Measurements from ENCODE around the gene NOTCH4.

The NOTCH4 gene

GRCh38 chr6:32184084-32184640, 39.7 kb downstream of the NOTCH4 start, which contains the start of gene AGER:
AGER (minus strand) TSS chr6:32184253; CDS start chr6:32184222, 31 bp downstream.
- Histone ChIP-seq H3K27ac (ENCODE audit: extremely low read depth, low read depth, low read length) (no peak within 1 kb of the TSS), H3K36me3 (ENCODE audit: control insufficient read depth in 2 of 2, insufficient read depth in 1 of 2, low read length in 2 of 2) (peaks cover 0 to 73% of the 10 kb centered on the region in 2 experiments; a peak in 2 of 3 replicates), H3K4me1 (ENCODE audit: control insufficient read depth, insufficient read depth, low read length) (peaks cover 4% of the 10 kb centered on the region), H3K4me3 (ENCODE audit: low read depth, low read length) (no peak within 1 kb of the TSS), H3K9me3 (ENCODE audit: control insufficient read depth, insufficient read depth, low read depth, low read length) (no peaks in the 10 kb centered on the region)
- TF ChIP-seq ZNF266 (tag by site-specific recombination; IDR thresholded peaks at IDR 0.05; ENCODE audit: low read depth) (no peak), ZNF146 (tag by site-specific recombination; IDR thresholded peaks at IDR 0.05) (no peak), PBX3 (CRISPR knock-in tag; IDR thresholded peaks at IDR 0.05) (no peak), ZBTB6 (tag by site-specific recombination; IDR thresholded peaks at IDR 0.05) (no peak), ZIC2 (tag by site-specific recombination; IDR thresholded peaks at IDR 0.05) (no peak), ATF2 (tag by site-specific recombination; IDR thresholded peaks at IDR 0.05; ENCODE audit: low read depth) (no peak), ZNF529 (tag by site-specific recombination; IDR thresholded peaks at IDR 0.05; ENCODE audit: insufficient replicate concordance) (no peak), PATZ1 (tag by site-specific recombination; IDR thresholded peaks at IDR 0.05) (no peak), ZBTB21 (tag by site-specific recombination; IDR thresholded peaks at IDR 0.05) (no peak), ZEB2 (tag by site-specific recombination; IDR thresholded peaks at IDR 0.05) (no peak), ZNF610 (tag by site-specific recombination; IDR thresholded peaks at IDR 0.05; ENCODE audit: borderline replicate concordance) (no peak), ZNF248 (tag by site-specific recombination; IDR thresholded peaks at IDR 0.05) (no peak), ZBTB7A (tag by site-specific recombination; IDR thresholded peaks at IDR 0.05; ENCODE audit: low read depth) (no peak), ZNF132 (tag by site-specific recombination; IDR thresholded peaks at IDR 0.05; ENCODE audit: borderline replicate concordance) (no peak), ZNF843 (tag by site-specific recombination; IDR thresholded peaks at IDR 0.05) (no peak), ZNF362 (tag by site-specific recombination; IDR thresholded peaks at IDR 0.05) (no peak), GFI1B (tag by site-specific recombination; IDR thresholded peaks at IDR 0.05) (no peak), ZBTB49 (tag by site-specific recombination; IDR thresholded peaks at IDR 0.05; ENCODE audit: low read depth) (no peak), ZNF112 (tag by site-specific recombination; IDR thresholded peaks at IDR 0.05) (no peak)
- ChIA-PET POLR2A (no interaction called here), CTCF (interaction anchor here (2.1 kb wide), 1 partner anchor 11 kb away, joined by 9 read pairs; no protein-coding TSS in a partner anchor)

Data from HEK293 (cell line).